SU-DHL-6 (cell line): ENCODE data around the gene THBS2.

Source experiments
- H2AFZ ChIP-seq: fragments of 200-600 bp; sonication (generic); 2 replicates; pipeline ENCODE4 v1.6.1; 2014; ENCODE audit warnings: low read depth, mild to moderate bottlenecking, moderate library complexity, mixed read lengths, antibody characterized with exemption, low read length; ENCODE audit not compliant: severe bottlenecking
- H3F3A ChIP-seq: fragments of 200-600 bp; shearing (Covaris generic); 2 replicates; pipeline ENCODE4 v1.6.0; 2016; ENCODE audit warnings: antibody characterized with exemption, mild to moderate bottlenecking; ENCODE audit not compliant: insufficient read depth
- H3K27ac ChIP-seq: fragments of 200-600 bp; sonication (generic); 2 replicates; pipeline ENCODE4 v1.5.1; 2016; ENCODE audit warnings: low read depth, mild to moderate bottlenecking, low read length, moderate library complexity, mixed read lengths
- H3K27me3 ChIP-seq: fragments of 200-600 bp; sonication (generic), shearing (Covaris generic); 2 replicates; pipeline ENCODE4 v1.6.0; 2014; ENCODE audit warnings: mild to moderate bottlenecking, low read length
- H3K36me3 ChIP-seq: fragments of 200-600 bp; sonication (generic); 2 replicates; pipeline ENCODE4 v1.6.1; 2014; ENCODE audit warnings: mild to moderate bottlenecking, low read length, mixed read lengths
- H3K4me2 ChIP-seq: fragments of 300-600, 200-600 bp; shearing (Covaris generic), sonication (generic); 2 replicates; pipeline ENCODE4 v1.6.0; 2014; ENCODE audit warnings: low read length, low read depth, mild to moderate bottlenecking; ENCODE audit not compliant: poor library complexity, severe bottlenecking
- H3K4me3 ChIP-seq: fragments of 200-600 bp; sonication (generic); 2 replicates; pipeline ENCODE4 v1.5.1; 2014; ENCODE audit warnings: antibody characterized with exemption, low read length, mild to moderate bottlenecking, mixed read lengths; ENCODE audit not compliant: insufficient read depth, poor library complexity, severe bottlenecking
- H3K79me2 ChIP-seq: fragments of 200-600 bp; sonication (generic); 2 replicates; pipeline ENCODE4 v1.6.1; 2014; ENCODE audit warnings: mild to moderate bottlenecking, low read length, moderate library complexity; ENCODE audit not compliant: insufficient read depth
- H3K9ac ChIP-seq: fragments of 200-600 bp; sonication (generic); 2 replicates; pipeline ENCODE4 v1.7.0; 2014; ENCODE audit warnings: mild to moderate bottlenecking, low read length
- H3K9me2 ChIP-seq: fragments of 200-600 bp; sonication (generic); replicated peaks from 2 replicates; pipeline ENCODE4 v1.6.1; 2014; ENCODE audit warnings: low read length; ENCODE audit not compliant: insufficient read depth
- H3K9me3 ChIP-seq: fragments of 200-600 bp; sonication (generic); 2 replicates; pipeline ENCODE4 v1.6.1; 2014; ENCODE audit warnings: low read length, mixed read lengths; ENCODE audit not compliant: insufficient read depth
- H4K20me1 ChIP-seq: fragments of 200-600 bp; sonication (generic); 2 replicates; pipeline ENCODE4 v1.6.1; 2014; ENCODE audit warnings: low read depth, mild to moderate bottlenecking, antibody characterized with exemption, low read length, moderate library complexity, mixed read lengths
- CTCF ChIP-seq: fragments of 200-600 bp; sonication (generic); IDR thresholded peaks from one replicate; pipeline ENCODE4 v1.5.1; 2017; ENCODE audit warnings: antibody characterized with exemption, mild to moderate bottlenecking, low read length, moderate library complexity; ENCODE audit not compliant: insufficient read depth, poor library complexity, severe bottlenecking
- EZH2phosphoT487 ChIP-seq: fragments of 200-600 bp; sonication (generic), shearing (Covaris generic); conservative IDR thresholded peaks from 2 replicates; pipeline ENCODE4 v1.6.1; 2018; ENCODE audit warnings: mild to moderate bottlenecking, antibody characterized with exemption, low read length, moderate library complexity, mixed read lengths

THBS2 gene

GRCh38 chr6:169222126-169222525 lies 31.5 kb downstream of the THBS2 start:
- no peak for TF ChIP-seq CTCF
- no peak for TF ChIP-seq EZH2phosphoT487
- H3F3A ChIP-seq: no peaks in the 10 kb centered on the region
- H3K9me2 ChIP-seq: no peaks in the 10 kb centered on the region
- no peak overlapping the region for H3K4me3 ChIP-seq
- no peak overlapping the region for H3K9ac ChIP-seq
- no peaks in the 10 kb centered on the region for H3K36me3 ChIP-seq
- H4K20me1 ChIP-seq: no peaks in the 10 kb centered on the region
- H3K9me3 ChIP-seq: no peaks in the 10 kb centered on the region
- H2AFZ ChIP-seq: no peak overlapping the region
- no peak overlapping the region for H3K4me2 ChIP-seq
- H3K27me3 ChIP-seq: no peaks in the 10 kb centered on the region
- H3K79me2 ChIP-seq: no peaks in the 10 kb centered on the region
- H3K27ac ChIP-seq: no peak overlapping the region

- H3F3A ChIP-seq: no peaks in the 10 kb centered on the region
- no peak for TF ChIP-seq CTCF
- no peak for TF ChIP-seq EZH2phosphoT487
- H3K4me3 ChIP-seq: no peak overlapping the region
- H3K27me3 ChIP-seq: no peaks in the 10 kb centered on the region
- no peak overlapping the region for H2AFZ ChIP-seq
- H3K79me2 ChIP-seq: no peaks in the 10 kb centered on the region
- H3K27ac ChIP-seq: no peak overlapping the region
- H3K9me3 ChIP-seq: no peaks in the 10 kb centered on the region
- no peaks in the 10 kb centered on the region for H3K9me2 ChIP-seq
- H3K4me2 ChIP-seq: no peak overlapping the region
- H4K20me1 ChIP-seq: no peaks in the 10 kb centered on the region
- H3K9ac ChIP-seq: no peak overlapping the region
- H3K36me3 ChIP-seq: no peaks in the 10 kb centered on the region
These were observed 32.4 kb downstream of the THBS2 start for GRCh38 chr6:169221264-169221663.

GRCh38 chr6:169220068-169220964 lies 33.3 kb downstream of the THBS2 start:
- TF ChIP-seq EZH2phosphoT487: no peak
- TF ChIP-seq CTCF: no peak
- Histone ChIP-seq H3K9me3 (no peaks in the 10 kb centered on the region), H3K9ac (no peak overlapping the region), H2AFZ (no peak overlapping the region), H3K27me3 (no peaks in the 10 kb centered on the region), H3K4me3 (no peak overlapping the region), H3K4me2 (no peak overlapping the region), H3K79me2 (no peaks in the 10 kb centered on the region), H3F3A (no peaks in the 10 kb centered on the region), H3K9me2 (no peaks in the 10 kb centered on the region), H3K36me3 (no peaks in the 10 kb centered on the region), H3K27ac (no peak overlapping the region), H4K20me1 (no peaks in the 10 kb centered on the region)
